CD14-positive monocyte (primary cell): Measurements from ENCODE around the gene CRTC1. TPM values are rescaled to one million over a fixed set of nuclear protein-coding genes. Genes with fewer than 3 reads are reported as not detected.

Source experiments
- DNase-seq, 3 donors: peaks; one replicate each; pipeline ENCODE4 v3.0.0-alpha.2; 2011 to 2022
- H2AFZ ChIP-seq: 2 replicates; pipeline ENCODE4 v1.6.0; 2012; ENCODE audit warnings: mild to moderate bottlenecking, low read depth, low read length, inconsistent platforms; ENCODE audit not compliant: insufficient read depth, poor library complexity, severe bottlenecking
- H3K27ac ChIP-seq, 2 donors: 1 replicate in 1 of 2; 2 replicates in 1 of 2; pipeline ENCODE4 v1.5.1; 2012 to 2013; ENCODE audit warnings: low read length in 2 of 2, control low read depth in 1 of 2, inconsistent platforms in 1 of 2, low read depth in 1 of 2, mild to moderate bottlenecking in 1 of 2
- H3K27me3 ChIP-seq, 2 donors: one replicate each; pipeline versions ENCODE4 v1.6.0 to v1.6.1; 2011 to 2013; ENCODE audit warnings: low read length in 2 of 2; ENCODE audit not compliant: control insufficient read depth in 2 of 2, insufficient read depth in 2 of 2
- H3K36me3 ChIP-seq, 2 donors: replicated peaks in 1 of 2; 1 replicate in 1 of 2; 2 replicates in 1 of 2; pipeline versions ENCODE4 v1.5.1 to v1.6.1; 2012 to 2013; ENCODE audit warnings: low read length in 2 of 2, control low read depth in 1 of 2, inconsistent platforms in 1 of 2, mild to moderate bottlenecking in 1 of 2; ENCODE audit not compliant: insufficient read depth in 2 of 2, control insufficient read depth in 1 of 2
- H3K4me1 ChIP-seq, 2 donors: 1 replicate in 1 of 2; 2 replicates in 1 of 2; pipeline versions ENCODE4 v1.5.1 to v1.6.1; 2012 to 2013; ENCODE audit warnings: low read length in 2 of 2, control low read depth in 1 of 2, inconsistent platforms in 1 of 2, mild to moderate bottlenecking in 1 of 2, moderate library complexity in 1 of 2; ENCODE audit not compliant: insufficient read depth in 2 of 2, control insufficient read depth in 1 of 2
- H3K4me2 ChIP-seq: replicated peaks from 2 replicates; pipeline ENCODE3; 2012; ENCODE audit warnings: low read length, moderate library complexity, mild to moderate bottlenecking; ENCODE audit not compliant: poor library complexity, severe bottlenecking; ENCODE audit errors: extremely low read depth
- H3K4me3 ChIP-seq, 3 experiments: fragments of 200-600 bp in 1 of 3; sonication (generic) in 1 of 3; replicated peaks in 1 of 3; 1 replicate in 2 of 3; 2 replicates in 1 of 3; pipeline ENCODE4 v1.5.1; 2011 to 2013; ENCODE audit warnings: low read length in 3 of 3, mild to moderate bottlenecking in 3 of 3, control low read depth in 2 of 3, low read depth in 2 of 3, inconsistent platforms in 1 of 3, moderate library complexity in 1 of 3
- H3K79me2 ChIP-seq: 2 replicates; pipeline ENCODE4 v1.6.0; 2012; ENCODE audit warnings: mild to moderate bottlenecking, control low read depth, inconsistent platforms, low read length, moderate library complexity; ENCODE audit not compliant: insufficient read depth
- H3K9ac ChIP-seq: 2 replicates; pipeline ENCODE4 v1.6.0; 2017; ENCODE audit warnings: low read length, mild to moderate bottlenecking; ENCODE audit not compliant: insufficient read depth, poor library complexity, severe bottlenecking
- H3K9me3 ChIP-seq, 2 donors: replicated peaks in 1 of 2; 1 replicate in 1 of 2; 2 replicates in 1 of 2; pipeline versions ENCODE4 v1.5.1 to v1.6.1; 2012 to 2013; ENCODE audit warnings: low read length in 2 of 2, control low read depth in 1 of 2; ENCODE audit not compliant: control insufficient read depth in 1 of 2, insufficient read depth in 1 of 2
- H4K20me1 ChIP-seq: 2 replicates; pipeline ENCODE4 v1.6.0; 2012; ENCODE audit warnings: mild to moderate bottlenecking, low read length, control low read depth, moderate library complexity; ENCODE audit not compliant: insufficient read depth
- H3K27ac Mint-ChIP-seq, 7 donors: one replicate each; pipeline ENCODE4 v1.8.0; 2020; ENCODE audit warnings: mild to moderate bottlenecking in 7 of 7, mixed read lengths in 7 of 7, moderate library complexity in 6 of 7, inconsistent platforms in 2 of 7
- H3K27me3 Mint-ChIP-seq, 3 donors: one replicate each; pipeline ENCODE4 v1.8.0; 2021 to 2022; ENCODE audit warnings: low read depth in 3 of 3, mild to moderate bottlenecking in 3 of 3, mixed read lengths in 3 of 3, moderate library complexity in 3 of 3, inconsistent platforms in 1 of 3
- H3K36me3 Mint-ChIP-seq, 2 donors: one replicate each; pipeline ENCODE4 v1.8.0; 2020; ENCODE audit warnings: mixed read lengths in 2 of 2, inconsistent platforms in 1 of 2, mild to moderate bottlenecking in 1 of 2
- H3K4me1 Mint-ChIP-seq: one replicate; pipeline ENCODE4 v1.8.0; 2020; ENCODE audit warnings: mild to moderate bottlenecking, mixed read lengths
- H3K4me3 Mint-ChIP-seq, 2 donors: one replicate each; pipeline ENCODE4 v1.8.0; 2020; ENCODE audit warnings: mild to moderate bottlenecking in 2 of 2, mixed read lengths in 2 of 2, moderate library complexity in 1 of 2
- H3K9me3 Mint-ChIP-seq, 7 donors: one replicate each; pipeline ENCODE4 v1.8.0; 2020 to 2022; ENCODE audit warnings: mixed read lengths in 7 of 7, mild to moderate bottlenecking in 6 of 7, moderate library complexity in 6 of 7, inconsistent platforms in 2 of 7
- WGBS: methylation state at CpG from one replicate; pipeline ENCODE4 v1.1.5; 2013; ENCODE audit warnings: missing lambda C conversion rate; ENCODE audit not compliant: insufficient coverage; 5-methylcytosine and 5-hydroxymethylcytosine counted together
- intact Hi-C, 2 donors: fragments of 100-400 bp; cut with micrococcal nuclease; formaldehyde crosslinking; loops; one replicate each; pipeline versions ENCODE4 v1.15.0 to v1.15.1; 2023
- polyA plus RNA-seq, 3 donors: library from polyadenylated mRNA; depleted of rRNA in 1 of 3; unstranded in 2 of 3; stranded (reverse) in 1 of 3; fragments of 300-500 nt in 2 of 3; fragments of >200 nt in 1 of 3; fragmentation: Illumina TruSeq in 2 of 3; gene quantifications; 1 replicate in 2 of 3; 2 replicates in 1 of 3; pipeline ENCODE4 v1.2.3, GENCODE V29; 2012 to 2021
- TF ChIP-seq, protein P1 (sequence below): fragments of 200-600 bp; IDR thresholded peaks from one replicate; pipeline ENCODE4 v1.8.0; 2022; ENCODE audit warnings: antibody characterized with exemption, mild to moderate bottlenecking

CRTC1 gene
- polyA plus RNA-seq, 3 donors = 0.28 to 9.2 (median 0.55) TPM

DNA sequence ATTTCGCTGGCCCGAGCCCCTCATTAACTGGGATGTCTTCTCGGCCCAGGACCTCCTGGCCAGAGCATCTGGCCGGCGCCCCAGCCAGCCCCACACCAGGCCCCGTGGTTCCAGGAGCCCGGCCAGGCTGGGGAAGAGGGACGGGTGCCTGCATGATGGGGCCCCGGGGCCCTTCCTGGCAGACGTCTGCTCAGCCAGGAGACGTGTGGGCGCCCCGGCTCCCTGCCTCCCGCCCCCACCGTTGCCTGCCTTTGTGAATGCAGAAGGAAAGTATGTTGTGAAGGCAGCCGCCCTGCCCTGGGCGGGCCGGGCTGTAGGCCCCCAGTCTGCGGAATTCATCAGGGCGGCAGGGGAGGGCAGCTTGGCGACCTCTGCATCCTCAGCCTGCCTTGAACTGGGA, 112.1 kb downstream of the CRTC1 start:
- H3K4me1 ChIP-seq = peaks cover 3 to 5% of the 10 kb centered on the region in 2 donors
- H3K4me3 ChIP-seq = no peak overlapping the region
- no peaks in the 10 kb centered on the region for H4K20me1 ChIP-seq
- peak overlapping the region in 1 of 2 donors; percentile 55 for H3K4me3 Mint-ChIP-seq
- H3K27me3 Mint-ChIP-seq = peaks cover 72 to 80% (median 74%) of the 10 kb centered on the region in 3 donors
- no peak for DNase-seq
- peaks cover 6% of the 10 kb centered on the region for H3K4me1 Mint-ChIP-seq
- WGBS = 9% methylated on average over 21 of the region's 21 CpGs
- no peaks in the 10 kb centered on the region for H3K79me2 ChIP-seq
- H3K27ac ChIP-seq = no peak overlapping the region
- no peaks in the 10 kb centered on the region for H3K9me3 ChIP-seq
- H3K36me3 ChIP-seq = no peaks in the 10 kb centered on the region
- H3K9me3 Mint-ChIP-seq = peaks cover 0 to 12% (median 2%) of the 10 kb centered on the region in 7 donors
- no peak overlapping the region for H3K27ac Mint-ChIP-seq
- H3K4me2 ChIP-seq = no peak overlapping the region
- TF ChIP-seq, protein P1, sequence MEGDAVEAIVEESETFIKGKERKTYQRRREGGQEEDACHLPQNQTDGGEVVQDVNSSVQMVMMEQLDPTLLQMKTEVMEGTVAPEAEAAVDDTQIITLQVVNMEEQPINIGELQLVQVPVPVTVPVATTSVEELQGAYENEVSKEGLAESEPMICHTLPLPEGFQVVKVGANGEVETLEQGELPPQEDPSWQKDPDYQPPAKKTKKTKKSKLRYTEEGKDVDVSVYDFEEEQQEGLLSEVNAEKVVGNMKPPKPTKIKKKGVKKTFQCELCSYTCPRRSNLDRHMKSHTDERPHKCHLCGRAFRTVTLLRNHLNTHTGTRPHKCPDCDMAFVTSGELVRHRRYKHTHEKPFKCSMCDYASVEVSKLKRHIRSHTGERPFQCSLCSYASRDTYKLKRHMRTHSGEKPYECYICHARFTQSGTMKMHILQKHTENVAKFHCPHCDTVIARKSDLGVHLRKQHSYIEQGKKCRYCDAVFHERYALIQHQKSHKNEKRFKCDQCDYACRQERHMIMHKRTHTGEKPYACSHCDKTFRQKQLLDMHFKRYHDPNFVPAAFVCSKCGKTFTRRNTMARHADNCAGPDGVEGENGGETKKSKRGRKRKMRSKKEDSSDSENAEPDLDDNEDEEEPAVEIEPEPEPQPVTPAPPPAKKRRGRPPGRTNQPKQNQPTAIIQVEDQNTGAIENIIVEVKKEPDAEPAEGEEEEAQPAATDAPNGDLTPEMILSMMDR = no peak
- intact Hi-C loops = no loop called here
- peaks cover 30 to 81% of the 10 kb centered on the region in 2 donors for H3K27me3 ChIP-seq
- H3K9ac ChIP-seq = no peak overlapping the region
- no peak overlapping the region for H2AFZ ChIP-seq
- H3K36me3 Mint-ChIP-seq = no peaks in the 10 kb centered on the region

DNA sequence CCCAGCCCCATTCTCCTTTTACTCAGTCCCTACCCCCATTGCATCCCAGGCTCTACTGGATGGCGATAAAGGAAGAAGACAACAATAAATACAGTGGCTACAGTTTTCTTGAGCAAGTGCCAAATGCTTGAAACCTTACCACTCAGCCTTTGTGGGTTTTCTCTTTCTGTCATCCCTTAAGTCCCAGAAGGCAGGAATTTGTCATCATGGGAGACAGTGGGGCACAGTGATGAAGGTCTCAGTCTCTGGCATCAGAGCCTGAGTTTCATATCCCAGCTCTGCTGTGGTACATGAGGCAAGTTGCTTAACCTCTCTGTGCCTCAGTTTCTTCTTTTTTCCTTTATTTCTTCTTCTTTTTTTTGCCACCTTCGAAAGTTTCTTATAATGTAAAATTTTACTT, 112.8 kb downstream of the CRTC1 start:
- Histone ChIP-seq H3K36me3 (no peaks in the 10 kb centered on the region), H3K79me2 (no peaks in the 10 kb centered on the region), H3K9me3 (no peaks in the 10 kb centered on the region), H3K9ac (no peak overlapping the region), H3K4me2 (no peak overlapping the region), H3K27me3 (peaks cover 24 to 75% of the 10 kb centered on the region in 2 donors), H3K4me1 (no peaks in the 10 kb centered on the region), H3K4me3 (no peak overlapping the region), H3K27ac (no peak overlapping the region), H4K20me1 (no peaks in the 10 kb centered on the region), H2AFZ (no peak overlapping the region)
- TF ChIP-seq, protein P1 = no peak
- Mint-ChIP-seq H3K36me3 (no peaks in the 10 kb centered on the region), H3K9me3 (peaks cover 0 to 7% (median 1%) of the 10 kb centered on the region in 7 donors), H3K27ac (no peak overlapping the region), H3K27me3 (peaks cover 70 to 75% (median 71%) of the 10 kb centered on the region in 3 donors), H3K4me3 (peak overlapping the region in 1 of 2 donors; percentile 64), H3K4me1 (peaks cover 1% of the 10 kb centered on the region)
- intact Hi-C loops = no loop called here
- WGBS = no CpG with 5 or more reads among the region's 2 CpGs
- no peak for DNase-seq
